Astrocyte (in vitro differentiated cells and primary cell): ENCODE results near the gene IWS1. TPM values are rescaled to one million over a fixed set of nuclear protein-coding genes. Genes with fewer than 3 reads are reported as not detected.

Source experiments
- DNase-seq: peaks from one replicate; pipeline ENCODE4 v3.0.0-alpha.2; 2010; ENCODE audit warnings: low read depth
- FAIRE-seq: peaks from 2 replicates; lab custom pipeline; 2011; peaks lifted over from hg19 to GRCh38; lab: Jason Lieb, UNC
- H2AFZ ChIP-seq: 2 replicates; pipeline ENCODE4 v1.6.0; 2012; ENCODE audit warnings: low read depth, low read length, inconsistent platforms
- H3K27ac ChIP-seq: 2 replicates; pipeline ENCODE4 v1.5.1; 2011; ENCODE audit warnings: low read depth, low read length, inconsistent platforms
- H3K27me3 ChIP-seq: 2 replicates; pipeline ENCODE4 v1.6.0; 2011; ENCODE audit warnings: low read length, inconsistent platforms; ENCODE audit not compliant: insufficient read depth
- H3K36me3 ChIP-seq: 2 replicates; pipeline ENCODE4 v1.5.1; 2011; ENCODE audit warnings: low read length, inconsistent platforms; ENCODE audit not compliant: insufficient read depth
- H3K4me1 ChIP-seq: 2 replicates; pipeline ENCODE4 v1.5.1; 2011; ENCODE audit warnings: low read length, inconsistent platforms; ENCODE audit not compliant: insufficient read depth
- H3K4me2 ChIP-seq: 2 replicates; pipeline ENCODE4 v1.6.0; 2012; ENCODE audit warnings: low read length, inconsistent platforms
- H3K4me3 ChIP-seq: 2 replicates; pipeline ENCODE4 v1.5.1; 2011; ENCODE audit warnings: low read depth, mild to moderate bottlenecking, low read length, inconsistent platforms; ENCODE audit not compliant: insufficient read depth
- H3K79me2 ChIP-seq: 2 replicates; pipeline ENCODE4 v1.6.0; 2012; ENCODE audit warnings: mild to moderate bottlenecking, low read length, inconsistent platforms; ENCODE audit not compliant: insufficient read depth
- H3K9ac ChIP-seq: 2 replicates; pipeline ENCODE4 v1.6.0; 2012; ENCODE audit warnings: mild to moderate bottlenecking, low read length, inconsistent platforms
- H3K9me3 ChIP-seq: 2 replicates; pipeline ENCODE4 v1.5.1; 2012; ENCODE audit warnings: low read depth, mild to moderate bottlenecking, low read length, inconsistent platforms; ENCODE audit not compliant: insufficient read depth
- H4K20me1 ChIP-seq: 2 replicates; pipeline ENCODE4 v1.6.0; 2012; ENCODE audit warnings: low read length, inconsistent platforms; ENCODE audit not compliant: insufficient read depth
- H3K27ac Mint-ChIP-seq: one replicate; pipeline ENCODE4 v1.8.0; 2021; ENCODE audit warnings: mild to moderate bottlenecking, mixed read lengths; ENCODE audit not compliant: unreplicated experiment
- H3K27me3 Mint-ChIP-seq: one replicate; pipeline ENCODE4 v1.8.0; 2021; ENCODE audit warnings: low read depth, mixed read lengths; ENCODE audit not compliant: unreplicated experiment
- H3K36me3 Mint-ChIP-seq: one replicate; pipeline ENCODE4 v1.8.0; 2021; ENCODE audit warnings: low read depth, mixed read lengths; ENCODE audit not compliant: unreplicated experiment
- H3K4me1 Mint-ChIP-seq: one replicate; pipeline ENCODE4 v1.8.0; 2021; ENCODE audit warnings: low read depth, mixed read lengths; ENCODE audit not compliant: unreplicated experiment
- H3K4me3 Mint-ChIP-seq: one replicate; pipeline ENCODE4 v1.8.0; 2021; ENCODE audit warnings: mild to moderate bottlenecking, moderate library complexity, mixed read lengths; ENCODE audit not compliant: unreplicated experiment
- H3K9me3 Mint-ChIP-seq: one replicate; pipeline ENCODE4 v1.8.0; 2021; ENCODE audit warnings: mild to moderate bottlenecking, mixed read lengths; ENCODE audit not compliant: unreplicated experiment
- CTCF ChIP-seq: IDR thresholded peaks from 2 replicates; pipeline ENCODE4 v1.5.1; 2011; ENCODE audit warnings: low read depth, mild to moderate bottlenecking, inconsistent platforms, low read length, moderate library complexity; ENCODE audit not compliant: insufficient read depth
- EZH2 ChIP-seq: IDR thresholded peaks from 2 replicates; pipeline ENCODE4 v1.6.1; 2012; ENCODE audit warnings: mild to moderate bottlenecking, low read length, inconsistent platforms; ENCODE audit not compliant: insufficient read depth
- total RNA-seq: library from RNA; stranded (reverse); gene quantifications from 2 replicates; pipeline ENCODE4 v1.2.1, GENCODE V29; 2021

Gene IWS1
- total RNA-seq, 1 donor from 2014 or later: 56.2 TPM

- no peak overlapping the region for H3K4me2 ChIP-seq
Observed at GRCh38 chr2:127455566-127456493, 70.5 kb downstream of the IWS1 start.

GRCh38 chr2:127454595-127455565 lies 71.4 kb downstream of the IWS1 start:
- Histone ChIP-seq H3K4me2 (no peak overlapping the region), H3K4me3 (no peak overlapping the region), H4K20me1 (no peaks in the 10 kb centered on the region), H3K79me2 (no peaks in the 10 kb centered on the region), H3K9ac (no peak overlapping the region), H3K4me1 (no peaks in the 10 kb centered on the region), H2AFZ (no peak overlapping the region), H3K36me3 (no peaks in the 10 kb centered on the region), H3K27me3 (no peaks in the 10 kb centered on the region), H3K27ac (no peak overlapping the region), H3K9me3 (no peaks in the 10 kb centered on the region)
- no peak for DNase-seq
- no peak for FAIRE-seq
- no peaks in the 10 kb centered on the region for H3K27me3 Mint-ChIP-seq
- no peaks in the 10 kb centered on the region for H3K9me3 Mint-ChIP-seq
- no peak overlapping the region for H3K27ac Mint-ChIP-seq
- H3K36me3 Mint-ChIP-seq: no peaks in the 10 kb centered on the region
- H3K4me1 Mint-ChIP-seq: no peaks in the 10 kb centered on the region
- no peak for TF ChIP-seq CTCF
- no peak for TF ChIP-seq EZH2
- H3K4me3 Mint-ChIP-seq: no peak overlapping the region

More at GRCh38 chr2:127455566-127456493, 70.5 kb downstream of the IWS1 start:
- Histone ChIP-seq H3K27me3 (no peaks in the 10 kb centered on the region), H3K36me3 (no peaks in the 10 kb centered on the region), H3K79me2 (no peaks in the 10 kb centered on the region), H3K4me3 (no peak overlapping the region), H3K9ac (no peak overlapping the region), H2AFZ (no peak overlapping the region), H3K27ac (no peak overlapping the region), H3K4me1 (no peaks in the 10 kb centered on the region), H4K20me1 (no peaks in the 10 kb centered on the region), H3K9me3 (no peaks in the 10 kb centered on the region)
- Mint-ChIP-seq H3K4me1 (no peaks in the 10 kb centered on the region), H3K4me3 (no peak overlapping the region), H3K27ac (no peak overlapping the region), H3K9me3 (no peaks in the 10 kb centered on the region), H3K27me3 (no peaks in the 10 kb centered on the region), H3K36me3 (no peaks in the 10 kb centered on the region)
- FAIRE-seq (no peak), DNase-seq (no peak)
- no peak for TF ChIP-seq CTCF
